ENCODE measurements around the gene ITGB1BP1. TPM values are rescaled to one million over a fixed set of nuclear protein-coding genes. Genes with fewer than 3 reads are reported as not detected.

The ITGB1BP1 gene
- total RNA-seq, 1 experiment from 2014 or later: 68.1 TPM

GRCh38 chr2:9440058-9440727, 16.9 kb upstream of the ITGB1BP1 start:
- Histone ChIP-seq H3K79me2 (ENCODE audit: low read depth) (no peaks in the 10 kb centered on the region), H2AFZ (no peak overlapping the region), H3K4me1 (replicated peaks; ENCODE audit: insufficient read depth) (no peaks in the 10 kb centered on the region), H3K27ac (no peak overlapping the region), H3K9me2 (ENCODE audit: insufficient read depth) (no peaks in the 10 kb centered on the region), H4K20me1 (ENCODE audit: insufficient read depth) (no peaks in the 10 kb centered on the region), H3K36me3 (ENCODE audit: low read depth) (peaks cover 52% of the 10 kb centered on the region), H3K4me2 (no peak overlapping the region), H3K27me3 (ENCODE audit: insufficient read depth, low read depth) (no peaks in the 10 kb centered on the region), H3K4me3 (no peak overlapping the region), H3F3A (ENCODE audit: insufficient read depth, low read depth) (0 out of 2 replicates have a peak, but pooled peaks cover 10% of the 10 kb centered on the region), H3K9me3 (ENCODE audit: insufficient read depth, low read depth) (no peaks in the 10 kb centered on the region)
- DNase-seq: no peak
- intact Hi-C loops (cut with micrococcal nuclease; ENCODE audit: unreplicated experiment): no loop called here
- POLR2A ChIA-PET (ENCODE audit: unreplicated experiment): no interaction called here
- TF ChIP-seq EZH2 (IDR thresholded peaks at IDR 0.05; ENCODE audit: low read depth) (no peak), CTCF (conservative IDR thresholded peaks at IDR 0.05) (no peak)
- BruUV-seq (replicated peaks): no TSS peak
- CTCF ChIA-PET: no interaction called here

GRCh38 chr2:9439536-9439935, 16.2 kb upstream of the ITGB1BP1 start:
- Histone ChIP-seq H3K9me2 (ENCODE audit: insufficient read depth) (no peaks in the 10 kb centered on the region), H3K9me3 (ENCODE audit: insufficient read depth, low read depth) (no peaks in the 10 kb centered on the region), H3K79me2 (ENCODE audit: low read depth) (no peaks in the 10 kb centered on the region), H3K27me3 (ENCODE audit: insufficient read depth, low read depth) (no peaks in the 10 kb centered on the region), H3K4me3 (no peak overlapping the region), H2AFZ (no peak overlapping the region), H3F3A (ENCODE audit: insufficient read depth, low read depth) (0 out of 2 replicates have a peak, but pooled peaks cover 10% of the 10 kb centered on the region), H3K36me3 (ENCODE audit: low read depth) (peaks cover 52% of the 10 kb centered on the region), H3K4me1 (replicated peaks; ENCODE audit: insufficient read depth) (no peaks in the 10 kb centered on the region), H4K20me1 (ENCODE audit: insufficient read depth) (no peaks in the 10 kb centered on the region), H3K4me2 (no peak overlapping the region), H3K27ac (no peak overlapping the region)
- intact Hi-C loops (cut with micrococcal nuclease; ENCODE audit: unreplicated experiment): no loop called here
- BruUV-seq (replicated peaks): no TSS peak
- TF ChIP-seq CTCF (conservative IDR thresholded peaks at IDR 0.05) (no peak), EZH2 (IDR thresholded peaks at IDR 0.05; ENCODE audit: low read depth) (no peak)
- ChIA-PET CTCF (no interaction called here), POLR2A (ENCODE audit: unreplicated experiment) (no interaction called here)
- DNase-seq: no peak

- POLR2A ChIA-PET (ENCODE audit: unreplicated experiment): no interaction called here
- intact Hi-C loops (cut with micrococcal nuclease; ENCODE audit: unreplicated experiment): no loop called here
- H3K36me3 ChIP-seq (ENCODE audit: low read depth): peaks cover 58% of the 10 kb centered on the region
Observed at GRCh38 chr2:9434489-9434888, 11.2 kb upstream of the ITGB1BP1 start.

More at GRCh38 chr2:9434489-9434888, 11.2 kb upstream of the ITGB1BP1 start:
- no peaks in the 10 kb centered on the region for H3K9me3 ChIP-seq (ENCODE audit: insufficient read depth, low read depth)
- no TSS peak for BruUV-seq (replicated peaks)
- CTCF ChIA-PET: no interaction called here
- H3K79me2 ChIP-seq (ENCODE audit: low read depth): no peaks in the 10 kb centered on the region
- H3K4me3 ChIP-seq: no peak overlapping the region
- H3K4me2 ChIP-seq: no peak overlapping the region
- H3K27me3 ChIP-seq (ENCODE audit: insufficient read depth, low read depth): no peaks in the 10 kb centered on the region
- no peaks in the 10 kb centered on the region for H4K20me1 ChIP-seq (ENCODE audit: insufficient read depth)
- no peaks in the 10 kb centered on the region for H3K9me2 ChIP-seq (ENCODE audit: insufficient read depth)
- no peak for DNase-seq
- no peak overlapping the region for H3K27ac ChIP-seq
- H3K4me1 ChIP-seq (replicated peaks; ENCODE audit: insufficient read depth): no peaks in the 10 kb centered on the region
- 0 out of 2 replicates have a peak, but pooled peaks cover 10% of the 10 kb centered on the region for H3F3A ChIP-seq (ENCODE audit: insufficient read depth, low read depth)
- TF ChIP-seq CTCF (conservative IDR thresholded peaks at IDR 0.05) (no peak), EZH2 (IDR thresholded peaks at IDR 0.05; ENCODE audit: low read depth) (no peak)
- no peak overlapping the region for H2AFZ ChIP-seq

Data from PC-9 (cell line).